NCI-H345 treated with DMSO at 0.1 percent for 48 hours (cell line): ENCODE data around the gene ZFHX3.

Experiments used
- DNase-seq: peaks from one replicate; lab custom pipeline; 2025; ENCODE audit not compliant: unreplicated experiment; lab: John Stamatoyannopoulos, UW

Gene ZFHX3

GRCh38 chr16:72809446-72809845 is 238.5 kb downstream of the ZFHX3 start:
- DNase-seq, result no peak

- DNase-seq, result no peak
These were observed 239.2 kb downstream of the ZFHX3 start for GRCh38 chr16:72808754-72809153.

GRCh38 chr16:72807245-72807644 is 240.7 kb downstream of the ZFHX3 start:
- no peak for DNase-seq

- no peak for DNase-seq
These were observed 242.4 kb downstream of the ZFHX3 start for GRCh38 chr16:72805486-72805885.

- DNase-seq, result no peak
These were observed 247.3 kb downstream of the ZFHX3 start for GRCh38 chr16:72800524-72801161.

- no peak for DNase-seq
These were observed 249.7 kb downstream of the ZFHX3 start for GRCh38 chr16:72798264-72798663.

GRCh38 chr16:72797621-72798020 is 250.3 kb downstream of the ZFHX3 start:
- DNase-seq, result no peak

- DNase-seq, result no peak
These were observed 251.7 kb downstream of the ZFHX3 start for GRCh38 chr16:72796222-72796621.

- DNase-seq, result no peak
These were observed 252.9 kb downstream of the ZFHX3 start for GRCh38 chr16:72794986-72795385.

GRCh38 chr16:72794319-72794718 is 253.6 kb downstream of the ZFHX3 start:
- no peak for DNase-seq

- DNase-seq, result no peak
These were observed 254.2 kb downstream of the ZFHX3 start for GRCh38 chr16:72793716-72794115.

- no peak for DNase-seq
These were observed 254.9 kb downstream of the ZFHX3 start for GRCh38 chr16:72793017-72793416.

- DNase-seq, result no peak
These were observed 256.1 kb downstream of the ZFHX3 start for GRCh38 chr16:72791786-72792185.

- no peak for DNase-seq
These were observed 258.0 kb downstream of the ZFHX3 start for GRCh38 chr16:72789921-72790320.

- no peak for DNase-seq
These were observed 258.5 kb downstream of the ZFHX3 start for GRCh38 chr16:72789465-72789864.

GRCh38 chr16:72788269-72788809 is 259.6 kb downstream of the ZFHX3 start:
- DNase-seq, result no peak

- DNase-seq, result no peak
These were observed 260.2 kb downstream of the ZFHX3 start for GRCh38 chr16:72787514-72788268.

- DNase-seq, result no peak
These were observed 260.8 kb downstream of the ZFHX3 start for GRCh38 chr16:72787130-72787513.

GRCh38 chr16:72786606-72787005 is 261.3 kb downstream of the ZFHX3 start:
- DNase-seq, result no peak

- no peak for DNase-seq
These were observed 262.0 kb downstream of the ZFHX3 start for GRCh38 chr16:72785886-72786285.

- DNase-seq, result no peak
These were observed 262.8 kb downstream of the ZFHX3 start for GRCh38 chr16:72785171-72785570.

GRCh38 chr16:72783716-72784318 is 264.1 kb downstream of the ZFHX3 start:
- no peak for DNase-seq
